GM21447 (cell line): ENCODE measurements around the gene DRC7.

Experiments
- ATAC-seq: cut with Tn5 transposase; IDR thresholded peaks from one replicate; pipeline ENCODE4 v1.9.1; 2021; ENCODE audit not compliant: unreplicated experiment

Gene DRC7

DNA sequence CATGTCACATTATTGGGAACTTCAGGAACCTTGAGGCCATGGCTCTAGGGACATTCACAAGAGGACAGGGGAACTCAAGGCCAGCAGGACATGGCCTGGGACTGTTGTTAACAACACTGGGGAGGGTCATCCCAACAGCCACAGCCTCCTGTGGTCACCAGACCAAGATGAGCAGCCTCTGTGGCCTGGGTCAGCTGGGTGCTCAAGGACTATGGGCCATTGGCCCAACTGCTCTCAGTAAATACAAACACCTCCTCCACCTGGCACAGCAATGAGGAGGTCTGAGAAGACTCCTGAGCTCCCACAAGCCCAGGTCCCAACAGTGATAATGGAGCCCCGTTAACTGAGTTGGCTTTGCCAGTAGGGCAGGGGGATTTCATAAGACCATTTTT lies 86.7 kb downstream of the DRC7 start:
- ATAC-seq = no peak
